Measurements from ENCODE around the gene TCF7L1. TPM values are rescaled to one million over a fixed set of nuclear protein-coding genes. Genes with fewer than 3 reads are reported as not detected.
"Not testable (repeated sequence)": the region's sequence is repeated elsewhere in the genome, so short reads cannot be mapped to it uniquely, and the experiment has no call there.

Gene TCF7L1
- total RNA-seq, 1 donor from 2014 or later, result 30.8 TPM

GRCh38 chr2:85327822-85328617 lies 194.8 kb downstream of the TCF7L1 start, which contains the start of gene TGOLN2:
Gene TGOLN2, minus strand, starts transcription at chr2:85327989. Its CDS starts 27 bp downstream, at chr2:85327962.
- Histone ChIP-seq H3K9me3 (ENCODE audit: insufficient read depth, low read depth, low read length) (no peaks in the 10 kb centered on the region), H3K27ac (ENCODE audit: low read depth, low read length) (peak within 1 kb of the TSS; percentile 96), H3K4me3 (ENCODE audit: insufficient read depth, low read depth, low read length) (peak within 1 kb of the TSS; percentile 75), H3K36me3 (ENCODE audit: insufficient read depth, low read length) (peaks cover 13% of the 10 kb centered on the region), H3K4me2 (ENCODE audit: low read length) (peak within 1 kb of the TSS; percentile 89), H3K79me2 (ENCODE audit: insufficient read depth, low read length) (peaks cover 43% of the 10 kb centered on the region), H4K20me1 (ENCODE audit: insufficient read depth, low read length) (peaks cover 41% of the 10 kb centered on the region), H3K9ac (ENCODE audit: low read length) (peak within 1 kb of the TSS; percentile 97), H2AFZ (ENCODE audit: low read depth, low read length) (peak within 1 kb of the TSS; percentile 86), H3K27me3 (ENCODE audit: insufficient read depth, low read length) (no peaks in the 10 kb centered on the region), H3K4me1 (ENCODE audit: insufficient read depth, low read length) (peaks cover 11% of the 10 kb centered on the region)
- Mint-ChIP-seq H3K27ac (ENCODE audit: unreplicated experiment) (peak within 1 kb of the TSS; percentile 99), H3K9me3 (ENCODE audit: unreplicated experiment) (no peaks in the 10 kb centered on the region), H3K4me3 (ENCODE audit: unreplicated experiment) (peak within 1 kb of the TSS; percentile 99), H3K36me3 (ENCODE audit: low read depth, unreplicated experiment) (peaks cover 12% of the 10 kb centered on the region), H3K27me3 (ENCODE audit: low read depth, unreplicated experiment) (no peaks in the 10 kb centered on the region), H3K4me1 (ENCODE audit: low read depth, unreplicated experiment) (peaks cover 25% of the 10 kb centered on the region)
- DNase-seq (ENCODE audit: low read depth), result peak; percentile 75
- TF ChIP-seq CTCF (IDR thresholded peaks at IDR 0.05; ENCODE audit: insufficient read depth, low read depth, low read length) (no peak), EZH2 (IDR thresholded peaks at IDR 0.05; ENCODE audit: insufficient read depth, low read length) (no peak)
- FAIRE-seq, result no peak

- no peak for DNase-seq (ENCODE audit: low read depth)
- no peaks in the 10 kb centered on the region for H3K27me3 ChIP-seq (ENCODE audit: insufficient read depth, low read length)
- no peak overlapping the region for H3K27ac Mint-ChIP-seq (ENCODE audit: unreplicated experiment)
- H3K27me3 Mint-ChIP-seq (ENCODE audit: low read depth, unreplicated experiment), result no peaks in the 10 kb centered on the region
- TF ChIP-seq CTCF (IDR thresholded peaks at IDR 0.05; ENCODE audit: insufficient read depth, low read depth, low read length) (no peak), EZH2 (IDR thresholded peaks at IDR 0.05; ENCODE audit: insufficient read depth, low read length) (no peak)
- H3K4me1 ChIP-seq (ENCODE audit: insufficient read depth, low read length), result peaks cover 11% of the 10 kb centered on the region
- no peak overlapping the region for H3K4me3 Mint-ChIP-seq (ENCODE audit: unreplicated experiment)
- H3K36me3 ChIP-seq (ENCODE audit: insufficient read depth, low read length), result peaks cover 8% of the 10 kb centered on the region
- peaks cover 2% of the 10 kb centered on the region for H3K9me3 Mint-ChIP-seq (ENCODE audit: unreplicated experiment)
- no peak for FAIRE-seq
- peaks cover 5% of the 10 kb centered on the region for H3K36me3 Mint-ChIP-seq (ENCODE audit: low read depth, unreplicated experiment)
- no peaks in the 10 kb centered on the region for H3K9me3 ChIP-seq (ENCODE audit: insufficient read depth, low read depth, low read length)
- H3K4me2 ChIP-seq (ENCODE audit: low read length), result no peak overlapping the region
- H3K9ac ChIP-seq (ENCODE audit: low read length), result no peak overlapping the region
- peaks cover 25% of the 10 kb centered on the region for H3K4me1 Mint-ChIP-seq (ENCODE audit: low read depth, unreplicated experiment)
- H3K4me3 ChIP-seq (ENCODE audit: insufficient read depth, low read depth, low read length), result no peak overlapping the region
- H4K20me1 ChIP-seq (ENCODE audit: insufficient read depth, low read length), result peaks cover 33% of the 10 kb centered on the region
- H2AFZ ChIP-seq (ENCODE audit: low read depth, low read length), result no peak overlapping the region
- no peak overlapping the region for H3K27ac ChIP-seq (ENCODE audit: low read depth, low read length)
- peaks cover 33% of the 10 kb centered on the region for H3K79me2 ChIP-seq (ENCODE audit: insufficient read depth, low read length)
Measured at GRCh38 chr2:85329181-85329651, 196.0 kb downstream of the TCF7L1 start.

- Histone ChIP-seq H3K4me1 (ENCODE audit: insufficient read depth, low read length) (peaks cover 11% of the 10 kb centered on the region), H3K79me2 (ENCODE audit: insufficient read depth, low read length) (peaks cover 28% of the 10 kb centered on the region), H4K20me1 (ENCODE audit: insufficient read depth, low read length) (peaks cover 28% of the 10 kb centered on the region)
- H3K9me3 Mint-ChIP-seq (ENCODE audit: unreplicated experiment); H3K4me3 ChIP-seq (ENCODE audit: insufficient read depth, low read depth, low read length); FAIRE-seq; H3K27ac ChIP-seq (ENCODE audit: low read depth, low read length); H2AFZ ChIP-seq (ENCODE audit: low read depth, low read length); H3K4me2 ChIP-seq (ENCODE audit: low read length); H3K4me3 Mint-ChIP-seq (ENCODE audit: unreplicated experiment); H3K27ac Mint-ChIP-seq (ENCODE audit: unreplicated experiment); DNase-seq (ENCODE audit: low read depth); H3K27me3 ChIP-seq (ENCODE audit: insufficient read depth, low read length); H3K9me3 ChIP-seq (ENCODE audit: insufficient read depth, low read depth, low read length); H3K36me3 ChIP-seq (ENCODE audit: insufficient read depth, low read length); H3K27me3 Mint-ChIP-seq (ENCODE audit: low read depth, unreplicated experiment); H3K36me3 Mint-ChIP-seq (ENCODE audit: low read depth, unreplicated experiment); H3K9ac ChIP-seq (ENCODE audit: low read length): not testable (repeated sequence)
- H3K4me1 Mint-ChIP-seq (ENCODE audit: low read depth, unreplicated experiment), result peaks cover 23% of the 10 kb centered on the region
Measured at GRCh38 chr2:85329701-85330100, 196.5 kb downstream of the TCF7L1 start.

All from astrocyte (in vitro differentiated cells and primary cell).